GM12892 (cell line): ENCODE results near the gene ZMPSTE24.

Experiments used
- POLR2A ChIP-seq: IDR thresholded peaks from 2 replicates; pipeline ENCODE4 v1.6.1; 2011; ENCODE audit warnings: low read depth, low read length, control low read depth
- POLR2AphosphoS5 ChIP-seq: IDR thresholded peaks from 2 replicates; pipeline ENCODE4 v1.6.1; 2011; ENCODE audit warnings: low read depth, low read length, control low read depth

DNA sequence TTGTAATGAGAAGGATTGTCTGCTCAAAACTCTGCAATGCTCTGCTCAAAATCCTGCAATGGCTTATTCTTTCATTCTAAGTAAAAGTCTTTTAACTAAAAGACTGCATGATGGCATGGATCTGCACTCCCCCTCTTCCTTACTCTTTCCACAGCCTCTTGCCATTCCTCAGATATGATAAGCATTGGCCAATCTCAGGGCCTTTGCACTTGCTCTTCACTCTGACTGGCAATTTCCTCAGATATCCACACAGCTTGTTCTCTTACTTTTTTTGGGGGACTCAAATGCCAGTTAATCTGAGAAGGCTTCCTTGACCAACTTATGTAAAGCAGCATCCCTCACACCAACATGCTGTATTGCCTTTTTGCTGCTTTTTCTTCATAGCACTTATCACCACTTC is 2.8 kb upstream of the ZMPSTE24 start:
- no peak for TF ChIP-seq POLR2AphosphoS5
- no peak for TF ChIP-seq POLR2A
